ENCODE data around the gene GCHFR.
A peak's percentile ranks its signal among the peaks of the same experiment; 100 is the strongest.

The GCHFR gene

GRCh38 chr15:40782609-40783227 is 18.9 kb downstream of the GCHFR start:
- DNase-seq = no peak

GRCh38 chr15:40785164-40785563 is 21.3 kb downstream of the GCHFR start:
- DNase-seq = no peak

- no peak for DNase-seq
Observed at GRCh38 chr15:40785814-40786213, 21.9 kb downstream of the GCHFR start.

GRCh38 chr15:40787344-40787841 is 23.5 kb downstream of the GCHFR start:
- peak; percentile 71 for DNase-seq

DNA sequence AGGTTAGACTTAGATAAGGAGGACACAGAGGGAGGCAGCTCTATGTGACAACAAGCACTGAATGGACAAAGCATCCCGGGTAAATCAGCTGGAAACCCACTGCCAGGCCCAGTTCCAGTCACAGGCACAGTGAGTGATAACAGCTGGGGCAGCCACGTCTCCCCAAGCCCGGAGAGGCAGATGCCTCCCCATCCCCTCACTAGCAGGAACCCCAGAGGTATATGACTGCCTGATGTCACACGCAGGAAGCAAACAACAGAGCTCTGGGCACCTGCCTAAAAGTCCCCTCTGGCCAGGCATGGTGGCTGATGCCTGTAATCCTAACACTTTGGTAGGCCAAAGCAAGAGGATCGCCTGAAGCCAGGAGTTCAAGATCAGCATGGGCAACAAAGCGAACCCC is 24.1 kb downstream of the GCHFR start:
- no peak for DNase-seq

DNA sequence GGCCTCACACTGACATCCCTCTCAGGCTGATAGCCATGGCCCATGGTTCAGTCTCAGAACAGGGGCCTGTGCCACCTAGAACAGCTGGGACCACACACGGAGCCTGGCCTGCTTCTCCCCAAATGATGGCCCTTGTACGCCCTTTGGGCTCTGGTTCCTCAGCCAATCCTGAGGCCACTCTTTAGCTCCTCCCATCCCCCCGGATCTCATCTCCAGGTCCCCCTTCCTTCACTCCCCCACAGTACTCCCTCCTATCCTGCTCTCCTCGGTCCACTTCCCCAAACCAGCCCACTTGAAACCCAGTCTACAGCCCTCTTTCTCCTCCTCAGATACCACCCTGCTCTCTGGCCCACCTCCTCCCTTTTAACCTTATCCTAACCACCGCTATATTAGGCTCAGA is 25.3 kb downstream of the GCHFR start:
- no peak for DNase-seq

DNA sequence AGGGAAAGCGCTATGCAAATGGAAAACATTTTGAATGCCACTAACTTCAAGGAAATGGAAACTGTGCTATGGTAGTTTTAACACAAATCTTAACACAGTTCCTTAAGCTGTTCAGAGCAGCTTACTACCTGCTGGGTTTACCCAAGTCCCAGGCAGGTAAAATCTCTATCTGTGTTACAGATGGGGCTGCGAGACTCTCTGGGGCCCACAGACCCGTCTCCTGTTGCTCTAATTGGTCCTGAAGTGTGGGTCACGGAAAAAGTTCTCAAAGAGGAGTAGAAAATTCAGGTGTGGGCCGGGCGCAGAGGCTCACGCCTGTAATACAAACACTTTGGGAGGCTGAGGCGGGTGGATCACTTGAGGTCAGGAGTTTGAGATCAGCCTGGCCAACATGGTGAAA is 26.1 kb downstream of the GCHFR start:
- DNase-seq = no peak

DNA sequence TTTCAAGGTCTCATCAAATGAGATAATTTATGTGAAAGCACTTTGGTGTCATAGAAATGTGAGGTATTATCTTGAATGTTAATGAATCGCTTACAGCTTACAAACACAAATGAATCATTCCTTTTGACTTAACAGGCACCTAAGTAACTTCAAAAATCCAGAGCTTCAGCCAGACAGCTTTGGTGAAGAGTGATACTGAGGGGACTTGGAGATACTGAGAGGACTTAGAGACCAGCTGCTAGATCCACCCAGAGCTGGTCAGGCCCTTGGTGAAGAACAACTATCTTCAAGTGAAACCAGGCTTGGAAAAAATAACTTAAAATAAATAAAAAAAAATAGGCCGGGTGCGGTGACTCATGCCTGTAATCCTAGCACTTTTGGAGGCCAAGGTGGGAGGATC is 26.9 kb downstream of the GCHFR start:
- DNase-seq = no peak

- no peak for DNase-seq
Observed at GRCh38 chr15:40792394-40792793, 28.5 kb downstream of the GCHFR start.

DNA sequence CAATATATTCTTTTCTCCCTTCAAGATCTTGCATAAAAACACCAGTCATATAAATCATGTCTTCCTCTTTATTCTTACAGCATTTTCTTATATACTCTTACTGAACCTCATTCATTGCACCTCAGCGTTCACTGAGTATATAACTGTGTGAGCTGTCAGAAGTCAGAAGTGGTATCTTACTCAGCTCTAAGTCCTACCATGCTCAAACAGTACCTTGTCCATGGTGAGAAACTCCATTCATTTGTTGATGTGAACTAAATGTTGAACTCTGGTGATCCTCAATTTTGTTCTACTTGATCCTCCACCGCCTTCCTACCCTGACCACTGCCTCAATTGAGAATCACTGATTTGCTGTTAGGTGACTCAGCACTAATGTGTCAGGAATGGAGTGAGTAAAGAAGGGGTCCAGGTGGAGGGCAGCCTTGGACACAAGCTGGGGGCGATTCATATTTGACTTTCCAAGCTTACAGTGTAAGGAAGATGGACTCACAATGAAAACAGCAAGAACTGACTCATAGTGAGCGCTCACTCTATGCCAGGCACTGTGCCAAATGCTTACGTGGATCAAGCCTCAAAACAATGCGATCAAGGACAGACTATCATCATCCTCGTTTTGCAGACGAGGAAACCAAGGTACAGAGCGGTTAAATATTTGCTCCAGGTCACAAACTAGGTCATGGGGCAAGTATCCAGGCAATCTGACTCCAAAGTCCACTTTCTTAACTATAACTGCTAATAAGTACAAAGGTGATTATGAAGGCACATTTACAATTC is 29.5 kb downstream of the GCHFR start:
- DNase-seq = peak; percentile 90

DNA sequence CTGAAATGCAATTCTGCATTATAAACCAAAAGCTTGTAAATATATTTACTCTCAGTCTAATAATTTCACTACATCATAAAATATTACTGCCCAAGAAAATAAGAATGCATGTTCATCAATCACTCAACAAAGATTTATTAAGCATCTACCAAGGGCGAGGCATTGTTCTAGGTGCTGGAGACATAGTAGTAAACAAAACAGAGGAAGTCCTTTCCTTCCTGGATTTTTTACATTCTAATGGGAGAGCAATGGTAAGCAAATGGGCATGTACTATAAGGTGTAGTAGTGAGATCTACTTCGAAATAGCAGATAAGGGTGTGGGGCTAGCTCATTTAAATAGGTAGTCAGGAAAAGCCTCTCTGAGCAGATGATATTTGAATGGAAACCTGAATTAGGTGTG is 32.2 kb downstream of the GCHFR start:
- no peak for DNase-seq

- no peak for DNase-seq
Observed at GRCh38 chr15:40796512-40796911, 32.6 kb downstream of the GCHFR start.

GRCh38 chr15:40799523-40799922 is 35.7 kb downstream of the GCHFR start:
- DNase-seq = no peak

DNA sequence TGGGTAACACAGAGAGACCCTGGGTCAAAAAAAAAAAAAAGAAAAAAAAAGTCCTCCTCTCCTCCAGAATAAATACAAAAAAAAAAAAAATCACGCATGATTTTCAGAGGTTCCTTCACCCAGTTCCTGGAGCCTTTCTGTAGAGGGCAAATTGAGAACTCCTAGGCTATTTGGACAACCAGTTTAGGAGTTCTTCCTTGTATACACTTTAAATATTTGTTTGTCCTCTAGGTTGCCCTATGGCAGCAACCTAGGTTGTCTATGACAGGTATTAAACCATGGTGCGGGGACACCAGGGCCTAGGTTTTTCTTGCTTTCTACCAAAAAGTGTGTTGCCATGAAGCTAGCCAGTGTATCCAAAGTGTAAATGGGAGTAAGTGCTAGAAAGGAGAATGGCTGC is 39.2 kb downstream of the GCHFR start:
- no peak for DNase-seq

DNA sequence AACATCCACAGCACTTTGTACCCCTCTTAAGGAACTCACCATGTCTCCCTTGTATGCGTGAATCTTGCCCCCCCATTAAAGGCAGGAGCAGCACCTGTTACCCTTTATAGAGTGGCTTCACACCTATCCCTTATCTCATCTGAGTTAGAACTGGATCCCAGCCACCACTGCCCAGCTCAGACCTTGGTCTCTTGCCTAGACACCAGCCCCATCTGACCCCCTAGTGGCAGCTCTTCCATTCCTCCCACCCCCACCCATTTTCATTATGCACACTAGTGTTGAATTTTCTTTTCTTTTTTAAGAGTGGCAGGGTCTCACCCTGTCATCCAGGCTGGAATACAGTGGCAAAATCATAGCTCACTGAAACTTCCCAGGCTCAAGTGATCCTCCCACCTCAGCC is 39.8 kb downstream of the GCHFR start:
- DNase-seq = no peak

DNA sequence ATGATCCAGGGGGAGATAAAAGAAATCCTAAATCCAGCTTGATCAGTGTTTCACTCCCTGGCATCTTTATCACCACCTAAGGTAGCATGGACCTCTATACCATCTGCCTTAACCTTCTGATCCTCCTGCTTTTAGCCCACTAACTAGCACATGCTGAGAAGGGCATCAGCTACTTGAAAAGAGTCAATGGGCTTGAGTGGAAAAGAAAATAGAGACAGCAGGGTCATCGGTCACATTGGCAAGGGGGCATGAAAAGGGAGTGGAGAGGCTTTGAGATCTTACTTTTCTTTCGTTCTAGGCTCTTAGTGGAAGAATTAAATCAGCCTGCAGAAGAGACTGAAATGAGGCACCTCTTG is 42.8 kb downstream of the GCHFR start:
- DNase-seq = no peak

DNA sequence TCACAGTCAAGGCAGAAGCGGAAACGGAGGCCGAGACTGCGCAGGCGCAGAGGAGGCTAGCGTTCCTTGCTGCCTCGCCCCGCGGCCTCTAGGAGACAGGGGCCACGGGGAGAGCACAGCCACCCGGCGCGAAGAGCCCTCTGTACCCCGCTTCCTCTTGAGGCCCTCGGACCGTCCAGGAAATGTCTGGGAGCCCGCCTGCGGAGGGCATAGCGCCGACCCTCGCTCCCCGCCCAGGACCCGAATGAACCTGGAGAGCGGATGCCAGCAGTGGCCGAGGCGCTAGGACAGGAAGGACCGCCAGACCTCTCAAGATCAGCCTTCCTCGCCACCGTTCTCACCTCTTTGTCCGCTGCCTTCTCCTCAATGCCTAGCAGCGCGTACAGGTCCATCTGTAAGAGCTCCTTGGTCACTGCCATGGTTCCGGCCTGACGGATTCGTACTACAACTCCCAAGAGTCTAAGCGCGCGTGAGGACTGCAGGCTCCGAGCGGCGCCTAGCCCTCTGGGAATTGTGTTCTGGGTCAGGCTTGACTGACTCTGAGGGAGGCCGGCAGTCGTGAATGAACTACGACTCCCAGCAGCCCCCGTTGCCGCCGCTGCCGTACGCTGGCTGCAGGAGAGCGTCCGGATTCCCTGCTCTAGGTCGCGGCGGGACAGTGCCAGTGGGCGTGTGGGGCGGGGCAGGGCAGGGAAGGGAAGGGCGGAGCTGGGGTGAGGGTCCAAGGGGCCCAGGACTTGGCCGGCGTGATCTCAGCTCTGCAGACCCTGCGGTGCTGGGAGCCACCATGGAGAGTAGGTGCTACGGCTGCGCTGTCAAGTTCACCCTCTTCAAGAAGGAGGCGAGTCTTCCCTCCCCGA is 43.4 kb downstream of the GCHFR start, which contains the start of the genes DNAJC17 and ZFYVE19:
Gene DNAJC17 (minus strand): TSS at position 446 of the 860 bp plus-strand sequence. CDS start 27 bp downstream, at position 419.
Gene ZFYVE19 (plus strand): TSS at position 62 of the 860 bp plus-strand sequence. CDS start 501 bp downstream, at position 563.
- DNase-seq = peak; percentile 98

DNA sequence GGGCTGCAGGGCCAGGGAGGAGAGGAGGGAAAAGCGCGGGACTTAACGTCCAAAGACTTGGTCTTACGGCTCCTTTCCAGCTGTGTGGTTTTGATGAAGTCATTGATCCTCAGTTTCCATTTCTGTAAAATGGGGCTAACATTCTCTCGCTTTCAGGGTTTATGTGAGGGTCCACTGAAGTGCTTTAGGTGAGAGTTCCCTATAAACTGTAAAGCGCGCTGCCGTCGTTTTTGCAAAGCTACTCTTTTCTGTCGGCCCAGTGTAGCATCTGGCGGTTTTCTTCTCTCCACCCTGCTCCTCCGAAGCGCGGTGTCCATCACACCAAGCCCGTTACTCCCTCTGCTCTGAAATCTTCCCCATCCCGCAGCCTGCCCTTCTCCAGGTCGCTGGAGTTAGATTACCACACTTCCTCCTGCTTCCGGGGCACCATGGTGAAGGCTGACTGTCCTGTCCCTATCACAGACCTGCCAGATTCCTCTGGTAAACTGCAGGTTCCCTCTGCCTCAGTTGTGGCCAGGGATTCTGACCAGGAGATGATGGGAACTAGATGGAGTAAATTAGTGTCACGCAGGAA is 44.1 kb downstream of the GCHFR start:
- DNase-seq = no peak

DNA sequence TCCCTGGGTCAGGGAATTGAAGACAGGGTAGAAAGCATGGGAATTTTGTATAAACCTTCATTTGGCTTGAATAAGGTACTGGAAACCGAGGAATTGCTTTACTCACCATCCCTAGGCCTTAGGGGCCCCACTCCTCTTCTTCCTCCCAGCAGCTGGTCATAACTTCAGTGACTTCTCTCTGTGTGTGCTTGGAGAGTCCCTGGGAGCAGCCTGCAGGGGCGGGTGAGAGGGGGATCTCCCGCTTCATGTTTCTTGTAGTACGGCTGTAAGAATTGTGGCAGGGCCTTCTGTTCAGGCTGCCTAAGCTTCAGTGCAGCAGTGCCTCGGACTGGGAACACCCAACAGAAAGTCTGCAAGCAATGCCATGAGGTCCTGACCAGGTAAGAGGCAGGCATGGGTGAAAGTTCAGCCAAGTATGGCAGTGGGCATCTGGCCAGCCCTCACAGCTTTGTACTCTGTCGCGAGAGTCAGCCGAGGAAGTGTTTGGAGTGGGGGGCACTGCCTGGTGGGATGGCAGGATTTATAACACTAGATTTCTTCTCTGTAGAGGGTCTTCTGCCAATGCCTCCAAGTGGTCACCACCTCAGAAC is 45.1 kb downstream of the GCHFR start:
- DNase-seq = no peak

GRCh38 chr15:40812721-40813425 is 49.0 kb downstream of the GCHFR start:
- DNase-seq = no peak

GRCh38 chr15:40815042-40815698 is 51.3 kb downstream of the GCHFR start:
- DNase-seq = no peak
